Transverse colon (tissue), 4 donors: Measurements from ENCODE around the gene LRRC49. TPM values are rescaled to one million over a fixed set of nuclear protein-coding genes. Genes with fewer than 3 reads are reported as not detected.

Source experiments
- DNase-seq: peaks from one replicate; pipeline ENCODE4 v3.0.0-alpha.2; 2019
- H3K27ac ChIP-seq, 4 donors: fragments of 200-600 bp; sonication (generic); 2 replicates each; pipeline ENCODE4 v1.5.1; 2016 to 2018; ENCODE audit warnings: inconsistent platforms in 4 of 4
- H3K27me3 ChIP-seq: fragments of 200-600 bp; sonication (generic); 2 replicates; pipeline ENCODE4 v1.5.1; 2017; ENCODE audit warnings: inconsistent platforms
- H3K36me3 ChIP-seq, 4 donors: fragments of 200-600 bp; sonication (generic); 2 replicates each; pipeline ENCODE4 v1.5.1; 2017 to 2019; ENCODE audit warnings: inconsistent platforms in 4 of 4
- H3K4me1 ChIP-seq, 4 donors: fragments of 200-600 bp; sonication (generic); 2 replicates each; pipeline ENCODE4 v1.5.1; 2017 to 2020; ENCODE audit warnings: inconsistent platforms in 4 of 4
- H3K4me3 ChIP-seq, 4 donors: fragments of 200-600 bp; sonication (generic); 1 replicate in 1 of 4; 2 replicates in 3 of 4; pipeline versions ENCODE4 v1.5.1 to v1.6.1; 2017 to 2019; ENCODE audit warnings: inconsistent platforms in 4 of 4
- H3K9me3 ChIP-seq, 2 donors: fragments of 200-600 bp; sonication (generic); 2 replicates each; pipeline ENCODE4 v1.5.1; 2017 to 2019; ENCODE audit warnings: inconsistent platforms in 2 of 2
- CTCF ChIP-seq, 5 experiments: fragments of 200-600 bp in 3 of 5; fragments of 450-650 bp in 2 of 5; sonication (generic) in 3 of 5; IDR thresholded peaks; 1 replicate in 2 of 5; 2 replicates in 3 of 5; pipeline ENCODE4 v1.5.1; 2016 to 2017; ENCODE audit warnings: antibody characterized with exemption in 5 of 5, inconsistent platforms in 3 of 5, mild to moderate bottlenecking in 2 of 5, moderate library complexity in 1 of 5
- EP300 ChIP-seq: sonication (generic); formaldehyde crosslinking; IDR thresholded peaks from one replicate; pipeline ENCODE4 v1.6.1; 2017; ENCODE audit warnings: antibody characterized with exemption, low read depth
- POLR2A ChIP-seq: fragments of 450-650 bp; IDR thresholded peaks from one replicate; pipeline ENCODE4 v1.6.1; 2016; ENCODE audit warnings: antibody characterized with exemption, mild to moderate bottlenecking, moderate library complexity
- POLR2AphosphoS5 ChIP-seq, 3 donors: sonication (generic); formaldehyde crosslinking; IDR thresholded peaks; one replicate each; pipeline ENCODE4 v1.6.1; 2016; ENCODE audit warnings: antibody characterized with exemption in 3 of 3
- WGBS, 2 donors: methylation state at CpG; one replicate each; pipeline ENCODE4 v1.1.5; 2018; ENCODE audit warnings: low coverage in 1 of 2; 5-methylcytosine and 5-hydroxymethylcytosine counted together
- in situ Hi-C, 4 donors: fragments of 200-750 bp; cut with MboI; loops; one replicate each; pipeline versions ENCODE4 v1.15.0 to v1.15.1; 2017; ENCODE audit warnings: low sequenced_read_pairs in 3 of 4, low pct_ligation_motif_present in 1 of 4, low pct_unique_long_range_greater_than_20kb in 1 of 4
- intact Hi-C: fragments of 100-400 bp; cut with DNase I; formaldehyde crosslinking; loops from one replicate; pipeline ENCODE4 v1.15.1; 2023; ENCODE audit warnings: low total_unique reads
- total RNA-seq, 4 donors: library from RNA; depleted of rRNA; stranded (reverse); fragments of >200 nt; gene quantifications; one replicate each; pipeline ENCODE4 v1.1.0, GENCODE V29; 2016

Gene LRRC49
- total RNA-seq, 4 donors from 2014 or later = 2.2 to 5.2 (median 4.8) TPM; not detected in 1

- no peak for DNase-seq
- TF ChIP-seq EP300 (no peak), POLR2A (no peak), POLR2AphosphoS5 (IDR thresholded peaks at IDR 0.05) (no peak)
- H3K4me3 ChIP-seq = peak overlapping the region in 3 of 4 donors; percentile 46 to 65 (median 61)
- H3K4me1 ChIP-seq = peaks cover 0 to 9% (median 3%) of the 10 kb centered on the region in 4 donors
- no peaks in the 10 kb centered on the region for H3K36me3 ChIP-seq
- whole genome bisulfite sequencing, 2 donors = 68 to 100% methylated on average over 3 to 11 of the region's 11 CpGs
- H3K27me3 ChIP-seq = peaks cover 66% of the 10 kb centered on the region
- H3K27ac ChIP-seq = peak overlapping the region; percentile 78 to 85 (median 80)
- in situ Hi-C loops = no loop called here
- intact Hi-C loops = no loop called here
- H3K9me3 ChIP-seq = no peaks in the 10 kb centered on the region
These were observed 39.9 kb upstream of the LRRC49 start for GRCh38 chr15:70852501-70853317.

GRCh38 chr15:70853318-70853972 lies 39.2 kb upstream of the LRRC49 start:
- WGBS, 2 donors = 17 to 40% methylated on average over 3 to 52 of the region's 54 CpGs
- Histone ChIP-seq H3K27ac (peak overlapping the region; percentile 78 to 85 (median 80)), H3K9me3 (no peaks in the 10 kb centered on the region), H3K4me3 (peak overlapping the region; percentile 46 to 65 (median 61)), H3K4me1 (peaks cover 0 to 9% (median 3%) of the 10 kb centered on the region in 4 donors), H3K36me3 (no peaks in the 10 kb centered on the region), H3K27me3 (peaks cover 62% of the 10 kb centered on the region)
- peak; percentile 11 for DNase-seq
- in situ Hi-C loops = no loop called here
- TF ChIP-seq CTCF (IDR thresholded peaks at IDR 0.05) (no peak), POLR2AphosphoS5 (IDR thresholded peaks at IDR 0.05) (no peak), EP300 (no peak), POLR2A (no peak)
- intact Hi-C loops = no loop called here

GRCh38 chr15:70853973-70854665 lies 38.5 kb upstream of the LRRC49 start, which contains the start of gene LARP6:
Gene LARP6 (minus strand): TSS chr15:70854157. CDS start chr15:70854088, 69 bp downstream.
- Histone ChIP-seq H3K9me3 (no peaks in the 10 kb centered on the region), H3K27ac (peak within 1 kb of the TSS; percentile 78 to 85 (median 80)), H3K4me3 (peak within 1 kb of the TSS; percentile 46 to 65 (median 61)), H3K27me3 (peaks cover 58% of the 10 kb centered on the region), H3K36me3 (no peaks in the 10 kb centered on the region), H3K4me1 (peaks cover 0 to 9% (median 3%) of the 10 kb centered on the region in 4 donors)
- intact Hi-C loops (no loop called here), in situ Hi-C loops (no loop called here)
- DNase-seq = peak; percentile 27
- WGBS, 2 donors = 8% methylated on average over 10 of the region's 78 CpGs; no CpG with 5 or more reads in 1 of the 2 donors
- TF ChIP-seq POLR2AphosphoS5 (IDR thresholded peaks at IDR 0.05) (peak in 1 of 3 donors; percentile 37), EP300 (no peak), POLR2A (peak; percentile 36), CTCF (IDR thresholded peaks at IDR 0.05) (no peak)

GRCh38 chr15:70854666-70854976 lies 38.0 kb upstream of the LRRC49 start:
- Histone ChIP-seq H3K4me1 (peaks cover 0 to 9% (median 3%) of the 10 kb centered on the region in 4 donors), H3K9me3 (no peaks in the 10 kb centered on the region), H3K27ac (peak overlapping the region; percentile 78 to 85 (median 80)), H3K27me3 (peaks cover 53% of the 10 kb centered on the region), H3K36me3 (no peaks in the 10 kb centered on the region), H3K4me3 (peak overlapping the region in 3 of 4 donors; percentile 61 to 65 (median 61))
- DNase-seq = no peak
- in situ Hi-C loops = no loop called here
- intact Hi-C loops = no loop called here
- no peak for TF ChIP-seq CTCF (IDR thresholded peaks at IDR 0.05)
- TF ChIP-seq EP300 = no peak
- no peak for TF ChIP-seq POLR2A
- no peak for TF ChIP-seq POLR2AphosphoS5 (IDR thresholded peaks at IDR 0.05)
- WGBS, 2 donors = 41% methylated on average over 4 of the region's 4 CpGs; no CpG with 5 or more reads in 1 of the 2 donors
